ENCODE measurements around the gene GCN1.

GCN1 gene

GRCh38 chr12:120090206-120090605, 104.3 kb downstream of the GCN1 start:
- DNase-seq, result no peak

GRCh38 chr12:120089796-120090195, 104.7 kb downstream of the GCN1 start:
- no peak for DNase-seq

GRCh38 chr12:120089105-120089504, 105.4 kb downstream of the GCN1 start:
- DNase-seq, result no peak

- DNase-seq, result peak; percentile 99
Observed at GRCh38 chr12:120086801-120087621, 107.5 kb downstream of the GCN1 start.

- no peak for DNase-seq
Observed at GRCh38 chr12:120085920-120086645, 108.4 kb downstream of the GCN1 start.

- DNase-seq, result no peak
Observed at GRCh38 chr12:120081641-120082040, 112.9 kb downstream of the GCN1 start.

GRCh38 chr12:120079411-120080400, 114.8 kb downstream of the GCN1 start:
- DNase-seq, result no peak

- DNase-seq, result no peak
Observed at GRCh38 chr12:120078868-120079267, 115.6 kb downstream of the GCN1 start.

- no peak for DNase-seq
Observed at GRCh38 chr12:120077260-120077659, 117.3 kb downstream of the GCN1 start.

Measured in NCI-H146 (cell line).